Stomach (tissue), 9 donors: Measurements from ENCODE around the gene RHOH. TPM values are rescaled to one million over a fixed set of nuclear protein-coding genes. Genes with fewer than 3 reads are reported as not detected.
A peak's percentile ranks its signal among the peaks of the same experiment; 100 is the strongest.

Experiments used
- DNase-seq, 2 donors: peaks; one replicate each; pipeline versions ENCODE4 v3.0.0 to v3.0.0-alpha.2; 2013 to 2019
- H3K27ac ChIP-seq, 5 donors: fragments of 200-600 bp in 4 of 5; sonication (generic) in 4 of 5; one replicate each; pipeline ENCODE4 v1.5.1; 2013 to 2019; ENCODE audit warnings: mild to moderate bottlenecking in 1 of 5, moderate library complexity in 1 of 5
- H3K27me3 ChIP-seq, 3 donors: fragments of 200-600 bp; sonication (generic); one replicate each; pipeline ENCODE4 v1.5.1; 2017 to 2019; ENCODE audit warnings: mixed run types in 1 of 3
- H3K36me3 ChIP-seq, 4 donors: fragments of 200-600 bp; sonication (generic); 1 replicate in 3 of 4; 2 replicates in 1 of 4; pipeline ENCODE4 v1.5.1; 2016 to 2019
- H3K4me1 ChIP-seq, 4 donors: fragments of 200-600 bp; sonication (generic); one replicate each; pipeline ENCODE4 v1.5.1; 2016 to 2019
- H3K4me3 ChIP-seq, 4 donors: fragments of 200-600 bp; sonication (generic) in 3 of 4; one replicate each; pipeline ENCODE4 v1.5.1; 2016 to 2019; ENCODE audit warnings: mild to moderate bottlenecking in 1 of 4
- H3K9me3 ChIP-seq, 4 donors: fragments of 200-600 bp; sonication (generic); one replicate each; pipeline ENCODE4 v1.5.1; 2016 to 2019
- CTCF ChIP-seq, 7 experiments: fragments of 450-650 bp in 4 of 7; fragments of 200-600 bp in 3 of 7; sonication (generic) in 3 of 7; IDR thresholded peaks; one replicate each; pipeline ENCODE4 v1.5.1; 2016 to 2019; ENCODE audit warnings: antibody characterized with exemption in 7 of 7, control low read depth in 2 of 7, mild to moderate bottlenecking in 1 of 7
- EP300 ChIP-seq: sonication (generic); formaldehyde crosslinking; IDR thresholded peaks from one replicate; pipeline ENCODE4 v1.6.1; 2017; ENCODE audit warnings: antibody characterized with exemption
- POLR2A ChIP-seq, 4 donors: fragments of 450-650 bp; IDR thresholded peaks; one replicate each; pipeline ENCODE4 v1.6.1; 2016; ENCODE audit warnings: antibody characterized with exemption in 4 of 4, control low read depth in 2 of 4, mild to moderate bottlenecking in 1 of 4, moderate library complexity in 1 of 4
- POLR2AphosphoS5 ChIP-seq, 3 donors: sonication (generic); formaldehyde crosslinking; IDR thresholded peaks; one replicate each; pipeline ENCODE4 v1.6.1; 2016; ENCODE audit warnings: antibody characterized with exemption in 3 of 3
- WGBS, 5 donors: extraction: QIAGEN DNeasy Blood & Tissue Kit in 3 of 5; methylation state at CpG; one replicate each; pipeline versions ENCODE4 v1.1.5 to v1.1.7; 2013 to 2018; 5-methylcytosine and 5-hydroxymethylcytosine counted together
- intact Hi-C: fragments of 100-400 bp; cut with DNase I; formaldehyde crosslinking; loops from one replicate; pipeline ENCODE4 v1.15.1; 2023; ENCODE audit warnings: low total_unique reads
- polyA plus RNA-seq, 3 donors: library from polyadenylated mRNA; stranded (reverse); fragments of 200-250 nt; gene quantifications; one replicate each; pipeline ENCODE4 v1.2.3, GENCODE V29; 2013
- total RNA-seq, 5 donors: library from RNA; depleted of rRNA; stranded (reverse); fragments of >200 nt; gene quantifications; one replicate each; pipeline versions ENCODE4 v1.1.0 to v1.2.3, GENCODE V29; 2014 to 2016
- donor health status: healthy with polysubstance abuse.
- donor health status: Bipolar disorder and iron deficiency.
- donor health status: healthy.

RHOH gene
- total and polyA plus RNA-seq, 8 donors: 1.3 to 7.5 (median 4.0) TPM

- Histone ChIP-seq H3K9me3 (no peaks in the 10 kb centered on the region), H3K27ac (peak overlapping the region in 4 of 5 donors; percentile 10 to 83 (median 70)), H3K36me3 (no peaks in the 10 kb centered on the region), H3K27me3 (no peaks in the 10 kb centered on the region), H3K4me1 (no peaks in the 10 kb centered on the region), H3K4me3 (peak overlapping the region in 1 of 4 donors; percentile 2)
- intact Hi-C loops: no loop called here
- TF ChIP-seq POLR2AphosphoS5 (IDR thresholded peaks at IDR 0.05) (no peak), POLR2A (IDR thresholded peaks at IDR 0.05) (no peak), EP300 (no peak), CTCF (IDR thresholded peaks at IDR 0.05) (no peak)
- WGBS, 5 donors: 74 to 89% (median 81%) methylated on average over 3 of the region's 3 CpGs
- DNase-seq: no peak
Observed at GRCh38 chr4:40202474-40202873, 5.6 kb downstream of the RHOH start.

- intact Hi-C loops: no loop called here
- no peaks in the 10 kb centered on the region for H3K27me3 ChIP-seq
- no peak for TF ChIP-seq POLR2A (IDR thresholded peaks at IDR 0.05)
- TF ChIP-seq POLR2AphosphoS5 (IDR thresholded peaks at IDR 0.05): no peak
- no peak for TF ChIP-seq EP300
- TF ChIP-seq CTCF (IDR thresholded peaks at IDR 0.05): no peak
- 77 to 86% (median 81%) methylated on average over 9 of the region's 9 CpGs for WGBS, 5 donors
- H3K4me3 ChIP-seq: no peak overlapping the region
- H3K9me3 ChIP-seq: no peaks in the 10 kb centered on the region
- DNase-seq: no peak
- no peaks in the 10 kb centered on the region for H3K4me1 ChIP-seq
- H3K27ac ChIP-seq: peak overlapping the region; percentile 57 to 83 (median 63)
- no peaks in the 10 kb centered on the region for H3K36me3 ChIP-seq
Observed at GRCh38 chr4:40204507-40205258, 7.9 kb downstream of the RHOH start.

GRCh38 chr4:40205259-40206198 lies 8.7 kb downstream of the RHOH start:
- H3K4me3 ChIP-seq: no peak overlapping the region

More at GRCh38 chr4:40205259-40206198, 8.7 kb downstream of the RHOH start:
- Histone ChIP-seq H3K4me1 (no peaks in the 10 kb centered on the region), H3K27me3 (no peaks in the 10 kb centered on the region), H3K27ac (peak overlapping the region; percentile 26 to 83 (median 63)), H3K9me3 (no peaks in the 10 kb centered on the region), H3K36me3 (no peaks in the 10 kb centered on the region)
- WGBS, 5 donors: 56 to 83% (median 75%) methylated on average over 6 of the region's 6 CpGs
- TF ChIP-seq POLR2AphosphoS5 (IDR thresholded peaks at IDR 0.05) (peak in 1 of 3 donors; percentile 21), CTCF (IDR thresholded peaks at IDR 0.05) (no peak)
- intact Hi-C loops: no loop called here
- no peak for DNase-seq
